HEK293 (cell line): ENCODE results near the gene ZNF747.
A peak's percentile ranks its signal among the peaks of the same experiment; 100 is the strongest.

ENCODE experiments used
- CTCF ChIA-PET: fragments of 350-600 bp; formaldehyde crosslinking; extraction: SDS; loops from one replicate; lab custom pipeline; 2021; ENCODE audit warnings: antibody characterized with exemption; lab: Yijun Ruan, JAX
- POLR2A ChIA-PET: fragments of 300-600 bp; formaldehyde crosslinking; extraction: SDS; loops from one replicate; lab custom pipeline; 2020; ENCODE audit warnings: antibody characterized with exemption, inconsistent platforms; lab: Yijun Ruan, JAX
- H3K27ac ChIP-seq: fragments of 200-500 bp; sonication (Bioruptor generic); 2 replicates; pipeline ENCODE4 v1.5.1; 2014; ENCODE audit warnings: low read depth, low read length, control low read depth, inconsistent platforms; ENCODE audit errors: extremely low read depth
- H3K36me3 ChIP-seq, 2 experiments: fragments of 200-500 bp in 1 of 2; sonication (Bioruptor generic) in 1 of 2; 1 replicate in 1 of 2; 2 replicates in 1 of 2; pipeline ENCODE4 v1.5.1; 2014 to 2017; ENCODE audit warnings: inconsistent platforms in 2 of 2, low read length in 2 of 2; ENCODE audit not compliant: control insufficient read depth in 2 of 2, insufficient read depth in 1 of 2
- H3K4me1 ChIP-seq: fragments of 200-500 bp; sonication (Bioruptor generic); 2 replicates; pipeline ENCODE4 v1.5.1; 2014; ENCODE audit warnings: mild to moderate bottlenecking, low read length, inconsistent platforms; ENCODE audit not compliant: control insufficient read depth, insufficient read depth
- H3K4me3 ChIP-seq: 2 replicates; pipeline ENCODE4 v1.5.1; 2011; ENCODE audit warnings: low read depth, mild to moderate bottlenecking, control low read depth, low read length, moderate library complexity
- H3K9me3 ChIP-seq: fragments of 200-500 bp; sonication (Bioruptor generic); 2 replicates; pipeline ENCODE4 v1.5.1; 2014; ENCODE audit warnings: low read depth, low read length, inconsistent platforms; ENCODE audit not compliant: control insufficient read depth, insufficient read depth
- EGR2 ChIP-seq: fragments of 450-650 bp; formaldehyde crosslinking; IDR thresholded peaks from 2 replicates; pipeline ENCODE4 v1.5.1; 2016; ENCODE audit warnings: low read depth, missing biosample characterization, missing genetic modification characterization
- GLIS1 ChIP-seq: fragments of 450-650 bp; formaldehyde crosslinking; IDR thresholded peaks from 2 replicates; pipeline ENCODE4 v1.5.1; 2016; ENCODE audit warnings: missing biosample characterization, missing genetic modification characterization
- INSM2 ChIP-seq: fragments of 450-650 bp; formaldehyde crosslinking; IDR thresholded peaks from 2 replicates; pipeline ENCODE4 v1.5.1; 2016; ENCODE audit warnings: missing biosample characterization, missing genetic modification characterization
- KLF16 ChIP-seq: fragments of 450-650 bp; formaldehyde crosslinking; IDR thresholded peaks from 2 replicates; pipeline ENCODE4 v1.5.1; 2017; ENCODE audit warnings: missing biosample characterization, missing genetic modification characterization
- MYNN ChIP-seq: fragments of 450-650 bp; formaldehyde crosslinking; IDR thresholded peaks from 2 replicates; pipeline ENCODE4 v1.5.1; 2016; ENCODE audit warnings: missing biosample characterization, missing genetic modification characterization, borderline replicate concordance
- PATZ1 ChIP-seq: fragments of 450-650 bp; formaldehyde crosslinking; IDR thresholded peaks from 2 replicates; pipeline ENCODE4 v1.5.1; 2016; ENCODE audit warnings: missing biosample characterization, missing genetic modification characterization
- RBAK ChIP-seq: fragments of 450-650 bp; formaldehyde crosslinking; IDR thresholded peaks from 2 replicates; pipeline ENCODE4 v1.5.1; 2016; ENCODE audit warnings: missing biosample characterization, missing genetic modification characterization
- REPIN1 ChIP-seq: fragments of 450-650 bp; formaldehyde crosslinking; IDR thresholded peaks from 2 replicates; pipeline ENCODE4 v1.5.1; 2017; ENCODE audit warnings: missing biosample characterization, missing genetic modification characterization, low read depth
- ZBTB17 ChIP-seq: fragments of 450-650 bp; formaldehyde crosslinking; IDR thresholded peaks from 2 replicates; pipeline ENCODE4 v1.5.1; 2016; ENCODE audit warnings: missing biosample characterization, missing genetic modification characterization
- ZBTB49 ChIP-seq: fragments of 450-650 bp; formaldehyde crosslinking; IDR thresholded peaks from 2 replicates; pipeline ENCODE4 v1.5.1; 2016; ENCODE audit warnings: missing biosample characterization, missing genetic modification characterization, low read depth
- ZBTB7A ChIP-seq: fragments of 450-650 bp; formaldehyde crosslinking; IDR thresholded peaks from 2 replicates; pipeline ENCODE4 v1.5.1; 2016; ENCODE audit warnings: low read depth, missing biosample characterization, missing genetic modification characterization
- ZEB2 ChIP-seq: fragments of 450-650 bp; formaldehyde crosslinking; IDR thresholded peaks from 2 replicates; pipeline ENCODE4 v1.5.1; 2016; ENCODE audit warnings: missing biosample characterization, missing genetic modification characterization
- ZFHX2 ChIP-seq: fragments of 450-650 bp; formaldehyde crosslinking; conservative IDR thresholded peaks from 2 replicates; pipeline ENCODE4 v1.5.1; 2016; ENCODE audit warnings: missing biosample characterization, missing genetic modification characterization
- ZIC2 ChIP-seq: fragments of 450-650 bp; formaldehyde crosslinking; IDR thresholded peaks from 2 replicates; pipeline ENCODE4 v1.5.1; 2016; ENCODE audit warnings: missing biosample characterization, missing genetic modification characterization
- ZNF239 ChIP-seq: fragments of 450-650 bp; formaldehyde crosslinking; IDR thresholded peaks from 2 replicates; pipeline ENCODE4 v1.5.1; 2016; ENCODE audit warnings: missing biosample characterization, missing genetic modification characterization
- ZNF366 ChIP-seq: fragments of 450-650 bp; formaldehyde crosslinking; conservative IDR thresholded peaks from 2 replicates; pipeline ENCODE4 v1.5.1; 2016; ENCODE audit warnings: missing biosample characterization, missing genetic modification characterization
- ZNF423 ChIP-seq: fragments of 450-650 bp; formaldehyde crosslinking; IDR thresholded peaks from 2 replicates; pipeline ENCODE4 v1.5.1; 2016; ENCODE audit warnings: missing biosample characterization, missing genetic modification characterization
- ZNF548 ChIP-seq: fragments of 450-650 bp; formaldehyde crosslinking; IDR thresholded peaks from 2 replicates; pipeline ENCODE4 v1.5.1; 2016; ENCODE audit warnings: missing biosample characterization, missing genetic modification characterization
- ZNF558 ChIP-seq: fragments of 450-650 bp; formaldehyde crosslinking; IDR thresholded peaks from 2 replicates; pipeline ENCODE4 v1.5.1; 2016; ENCODE audit warnings: missing biosample characterization, missing genetic modification characterization
- ZNF600 ChIP-seq: fragments of 450-650 bp; formaldehyde crosslinking; IDR thresholded peaks from 2 replicates; pipeline ENCODE4 v1.5.1; 2016; ENCODE audit warnings: missing biosample characterization, missing genetic modification characterization
- ZNF623 ChIP-seq: fragments of 450-650 bp; formaldehyde crosslinking; IDR thresholded peaks from 2 replicates; pipeline ENCODE4 v1.5.1; 2016; ENCODE audit warnings: missing biosample characterization, missing genetic modification characterization
- ZNF629 ChIP-seq: fragments of 450-650 bp; formaldehyde crosslinking; IDR thresholded peaks from 2 replicates; pipeline ENCODE4 v1.5.1; 2017; ENCODE audit warnings: missing biosample characterization, missing genetic modification characterization
- ZNF639 ChIP-seq: fragments of 450-650 bp; formaldehyde crosslinking; IDR thresholded peaks from 2 replicates; pipeline ENCODE4 v1.5.1; 2016; ENCODE audit warnings: missing biosample characterization, missing genetic modification characterization
- ZNF658 ChIP-seq: fragments of 450-650 bp; formaldehyde crosslinking; IDR thresholded peaks from 2 replicates; pipeline ENCODE4; 2016; ENCODE audit warnings: missing biosample characterization, missing genetic modification characterization
- ZNF670 ChIP-seq: fragments of 450-650 bp; formaldehyde crosslinking; IDR thresholded peaks from 2 replicates; pipeline ENCODE4 v1.5.1; 2016; ENCODE audit warnings: missing biosample characterization, missing genetic modification characterization, low read depth
- ZNF701 ChIP-seq: fragments of 450-650 bp; formaldehyde crosslinking; IDR thresholded peaks from 2 replicates; pipeline ENCODE4 v1.5.1; 2016; ENCODE audit warnings: missing biosample characterization, missing genetic modification characterization
- ZNF76 ChIP-seq: fragments of 450-650 bp; formaldehyde crosslinking; IDR thresholded peaks from 2 replicates; pipeline ENCODE4; 2016; ENCODE audit warnings: low read depth, missing biosample characterization, missing genetic modification characterization, borderline replicate concordance
- ZNF776 ChIP-seq: fragments of 450-650 bp; formaldehyde crosslinking; IDR thresholded peaks from 2 replicates; pipeline ENCODE4 v1.5.0; 2017; ENCODE audit warnings: missing biosample characterization, missing genetic modification characterization, borderline replicate concordance
- ZSCAN23 ChIP-seq: fragments of 450-650 bp; formaldehyde crosslinking; IDR thresholded peaks from 2 replicates; pipeline ENCODE4 v1.5.1; 2016; ENCODE audit warnings: missing biosample characterization, missing genetic modification characterization
- ZXDB ChIP-seq: fragments of 450-650 bp; formaldehyde crosslinking; IDR thresholded peaks from 2 replicates; pipeline ENCODE4 v1.5.1; 2016; ENCODE audit warnings: missing biosample characterization, missing genetic modification characterization

ZNF747 gene

GRCh38 chr16:30551781-30552180 is 17.1 kb upstream of the ZNF747 start:
- ChIA-PET CTCF (interaction anchor here (0.7 kb wide), 1 partner anchor 580 kb away, joined by 6 read pairs; no protein-coding TSS in a partner anchor), POLR2A (interaction anchor here (0.5 to 1.8 kb wide), 7 partner anchors 16 to 332 kb away, joined by 3 to 7 read pairs (median 5); partner anchors contain the start of genes DCTPP1, FBRS, ZNF688 and ZNF747)

GRCh38 chr16:30548416-30549253 is 14.0 kb upstream of the ZNF747 start:
- H3K9me3 ChIP-seq: no peaks in the 10 kb centered on the region
- H3K36me3 ChIP-seq: peaks cover 0 to 9% of the 10 kb centered on the region in 2 experiments; a peak in 1 of 3 replicates
- peaks cover 11% of the 10 kb centered on the region for H3K4me1 ChIP-seq
- CTCF ChIA-PET: interaction anchor here (0.7 to 2.6 kb wide), 3 partner anchors 13 to 127 kb away, joined by 3 to 6 read pairs (median 3); no protein-coding TSS in a partner anchor
- no peak overlapping the region for H3K27ac ChIP-seq
- POLR2A ChIA-PET: interaction anchor here (0.9 to 1.3 kb wide), 3 partner anchors 10 to 22 kb away, joined by 3 to 13 read pairs (median 3); partner anchors contain the start of gene ZNF764
- H3K4me3 ChIP-seq: no peak overlapping the region
- TF ChIP-seq REPIN1 (tag by site-specific recombination) (no peak), ZNF423 (tag by site-specific recombination) (no peak), PATZ1 (tag by site-specific recombination) (peak; percentile 49; the same call in 1 of the 2 replicates), ZNF658 (tag by site-specific recombination) (no peak), ZNF670 (no peak), ZIC2 (tag by site-specific recombination) (peak; percentile 47; the same call in 1 of the 2 replicates), ZXDB (tag by site-specific recombination) (peak; percentile 20; the same call in 1 of the 2 replicates), GLIS1 (tag by site-specific recombination) (peak; percentile 88), ZNF548 (no peak), EGR2 (peak; percentile 76), ZNF600 (tag by site-specific recombination) (no peak), RBAK (tag by site-specific recombination) (no peak), ZNF76 (tag by site-specific recombination) (no peak), ZNF623 (tag by site-specific recombination) (0 out of 2 replicates have a peak, but pooled peaks have one; percentile 14), ZEB2 (tag by site-specific recombination) (0 out of 2 replicates have a peak, but pooled peaks have one; percentile 27), ZNF366 (no peak), ZNF629 (tag by site-specific recombination) (0 out of 2 replicates have a peak, but pooled peaks have one; percentile 31), ZBTB49 (tag by site-specific recombination) (no peak), ZSCAN23 (no peak), INSM2 (tag by site-specific recombination) (no peak), ZBTB7A (tag by site-specific recombination) (no peak), ZNF639 (tag by site-specific recombination) (no peak), ZFHX2 (tag by site-specific recombination) (peak; percentile 78), ZNF776 (tag by site-specific recombination) (no peak), MYNN (tag by site-specific recombination) (no peak)

More at GRCh38 chr16:30551781-30552180, 17.1 kb upstream of the ZNF747 start:
- Histone ChIP-seq H3K4me3 (no peak overlapping the region), H3K4me1 (peaks cover 11% of the 10 kb centered on the region), H3K27ac (no peak overlapping the region), H3K36me3 (peaks cover 9 to 37% of the 10 kb centered on the region in 2 experiments; a peak in 2 of 3 replicates), H3K9me3 (no peaks in the 10 kb centered on the region)
- TF ChIP-seq KLF16 (no peak), ZNF239 (tag by site-specific recombination) (no peak), ZNF558 (tag by site-specific recombination) (no peak), ZNF701 (tag by site-specific recombination) (no peak), ZBTB17 (no peak)
